Osteocyte (in vitro differentiated cells): ENCODE measurements around the gene GTF2A2. TPM values are rescaled to one million over a fixed set of nuclear protein-coding genes. Genes with fewer than 3 reads are reported as not detected.

Source experiments
- DNase-seq: peaks from one replicate; pipeline ENCODE4 v3.0.0; 2021; ENCODE audit warnings: mixed read lengths; ENCODE audit not compliant: unreplicated experiment; ENCODE audit errors: extremely low spot score
- H3K27ac Mint-ChIP-seq: one replicate; pipeline ENCODE4 v1.8.0; 2021; ENCODE audit warnings: mild to moderate bottlenecking, mixed read lengths; ENCODE audit not compliant: unreplicated experiment
- H3K27me3 Mint-ChIP-seq: one replicate; pipeline ENCODE4 v1.8.0; 2021; ENCODE audit warnings: mixed read lengths; ENCODE audit not compliant: unreplicated experiment
- H3K36me3 Mint-ChIP-seq: one replicate; pipeline ENCODE4 v1.8.0; 2021; ENCODE audit warnings: mixed read lengths; ENCODE audit not compliant: unreplicated experiment
- H3K4me1 Mint-ChIP-seq: one replicate; pipeline ENCODE4 v1.8.0; 2021; ENCODE audit warnings: mixed read lengths; ENCODE audit not compliant: unreplicated experiment
- H3K4me3 Mint-ChIP-seq: one replicate; pipeline ENCODE4 v1.8.0; 2021; ENCODE audit warnings: mild to moderate bottlenecking, moderate library complexity, mixed read lengths; ENCODE audit not compliant: unreplicated experiment
- H3K9me3 Mint-ChIP-seq: one replicate; pipeline ENCODE4 v1.8.0; 2021; ENCODE audit warnings: mixed read lengths; ENCODE audit not compliant: unreplicated experiment
- CTCF ChIP-seq: fragments of 200-600 bp; sonication (generic); IDR thresholded peaks from 2 replicates; pipeline ENCODE4 v1.5.0; 2021; ENCODE audit warnings: antibody characterized with exemption, mild to moderate bottlenecking, moderate library complexity
- total RNA-seq: library from RNA; stranded (reverse); gene quantifications from 2 replicates; pipeline ENCODE4 v1.2.1, GENCODE V29; 2021

The GTF2A2 gene
- total RNA-seq, 1 donor from 2014 or later, result 99.1 TPM

- no peaks in the 10 kb centered on the region for H3K36me3 Mint-ChIP-seq
- H3K27ac Mint-ChIP-seq, result no peak overlapping the region
Observed at GRCh38 chr15:59590027-59590426, 67.3 kb downstream of the GTF2A2 start.

More at GRCh38 chr15:59590027-59590426, 67.3 kb downstream of the GTF2A2 start:
- Mint-ChIP-seq H3K4me3 (no peak overlapping the region), H3K27me3 (peaks cover 20% of the 10 kb centered on the region), H3K9me3 (no peaks in the 10 kb centered on the region), H3K4me1 (no peaks in the 10 kb centered on the region)
- DNase-seq, result no peak
- TF ChIP-seq CTCF, result no peak

Other genes with a start within 250 kb of the GTF2A2 start
- gene FAM81A, start 219.3 kb downstream of the GTF2A2 start, total RNA-seq, result not detected in 2 replicates
- 0.40 and 0.76 TPM in 2 replicates for gene GCNT3, start 45.7 kb downstream of the GTF2A2 start, total RNA-seq
- 64.6 and 68.0 TPM in 2 replicates for gene BNIP2, start 31.8 kb upstream of the GTF2A2 start, total RNA-seq